Type B pancreatic cell (in vitro differentiated cells): Measurements from ENCODE around the gene DOCK3. TPM values are rescaled to one million over a fixed set of nuclear protein-coding genes. Genes with fewer than 3 reads are reported as not detected.

ENCODE experiments used
- DNase-seq: peaks from one replicate; pipeline ENCODE4 v3.0.0; 2021; ENCODE audit warnings: mixed read lengths; ENCODE audit not compliant: unreplicated experiment; ENCODE audit errors: extremely low spot score
- H3K27ac Mint-ChIP-seq: 2 replicates; pipeline ENCODE4 v1.8.0; 2021; ENCODE audit warnings: mild to moderate bottlenecking, mixed read lengths
- H3K27me3 Mint-ChIP-seq: 2 replicates; pipeline ENCODE4 v1.8.0; 2021; ENCODE audit warnings: mixed read lengths
- H3K36me3 Mint-ChIP-seq: 2 replicates; pipeline ENCODE4 v1.8.0; 2021; ENCODE audit warnings: mixed read lengths
- H3K4me1 Mint-ChIP-seq: one replicate; pipeline ENCODE4 v1.8.0; 2021; ENCODE audit warnings: mixed read lengths; ENCODE audit not compliant: unreplicated experiment
- H3K4me3 Mint-ChIP-seq: 2 replicates; pipeline ENCODE4 v1.8.0; 2021; ENCODE audit warnings: mild to moderate bottlenecking, mixed read lengths
- H3K9me3 Mint-ChIP-seq: 2 replicates; pipeline ENCODE4 v1.8.0; 2021; ENCODE audit warnings: mixed read lengths
- CTCF ChIP-seq: fragments of 200-600 bp; sonication (generic); conservative IDR thresholded peaks from 2 replicates; pipeline ENCODE4 v1.5.0; 2021; ENCODE audit warnings: antibody characterized with exemption, mild to moderate bottlenecking
- total RNA-seq: library from RNA; stranded (reverse); gene quantifications from 2 replicates; pipeline ENCODE4 v1.2.1, GENCODE V29; 2021; ENCODE audit warnings: low replicate concordance

The DOCK3 gene
- total RNA-seq, 1 donor from 2014 or later: 5.9 TPM

DNA sequence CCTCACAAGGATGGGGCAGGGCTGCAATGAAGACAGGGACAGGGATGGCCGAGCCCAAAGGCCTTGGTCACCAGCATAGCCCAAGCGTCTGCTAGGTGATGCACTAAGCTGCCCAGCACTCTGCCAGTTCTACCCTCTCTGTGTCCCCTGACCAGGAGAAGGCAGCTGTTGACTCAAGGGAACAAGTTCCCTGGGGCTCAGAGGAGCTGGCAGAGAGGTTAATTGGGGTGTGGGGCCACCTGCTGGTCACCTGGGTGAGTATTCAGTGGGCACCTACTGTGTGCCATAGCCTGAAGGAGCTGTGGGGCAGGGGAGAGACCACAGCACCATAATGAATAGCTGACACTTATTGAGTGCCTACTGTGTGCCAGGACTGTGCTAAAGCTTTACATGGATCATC lies 22.0 kb upstream of the DOCK3 start:
- no peaks in the 10 kb centered on the region for H3K9me3 Mint-ChIP-seq
- no peak overlapping the region for H3K27ac Mint-ChIP-seq
- H3K4me3 Mint-ChIP-seq: no peak overlapping the region
- DNase-seq: no peak
- peaks cover 8% of the 10 kb centered on the region for H3K4me1 Mint-ChIP-seq
- no peaks in the 10 kb centered on the region for H3K27me3 Mint-ChIP-seq
- TF ChIP-seq CTCF: peak; percentile 56
- H3K36me3 Mint-ChIP-seq: no peaks in the 10 kb centered on the region

DNA sequence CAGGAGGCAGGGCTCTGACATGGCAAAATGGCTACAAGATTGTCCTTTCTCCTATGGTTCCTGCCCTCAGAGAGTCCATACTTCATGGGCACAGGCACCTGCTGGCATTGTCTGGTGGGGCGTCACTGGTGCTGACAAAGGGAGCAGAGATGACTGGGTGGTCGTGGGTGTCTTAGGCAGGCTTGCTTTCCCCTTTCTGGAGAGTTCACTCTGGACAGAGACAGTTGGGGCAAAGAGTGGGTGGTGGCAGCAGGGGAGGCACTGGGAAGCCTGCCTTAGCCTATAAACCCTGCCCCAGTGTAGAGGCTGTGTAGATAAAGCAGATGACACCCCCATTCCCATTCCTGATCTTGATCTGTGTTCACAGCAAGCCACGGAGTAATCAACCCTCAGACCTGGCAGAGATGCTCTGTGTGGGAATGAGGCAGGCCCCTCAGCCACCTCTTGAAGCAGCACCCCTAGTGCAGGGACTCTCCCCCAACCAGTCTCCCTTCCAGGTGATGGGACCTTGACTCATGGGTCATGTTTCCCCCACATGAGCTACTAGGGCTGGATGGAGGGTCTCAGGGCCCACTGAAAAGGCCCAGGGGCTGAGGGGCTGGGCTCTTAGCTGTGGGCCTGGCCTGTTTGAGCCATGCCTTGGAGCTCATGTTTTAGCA lies 20.7 kb upstream of the DOCK3 start:
- no peak for TF ChIP-seq CTCF
- Mint-ChIP-seq H3K9me3 (no peaks in the 10 kb centered on the region), H3K27ac (no peak overlapping the region), H3K27me3 (no peaks in the 10 kb centered on the region), H3K36me3 (no peaks in the 10 kb centered on the region), H3K4me1 (peaks cover 4% of the 10 kb centered on the region), H3K4me3 (no peak overlapping the region)
- DNase-seq: no peak

DNA sequence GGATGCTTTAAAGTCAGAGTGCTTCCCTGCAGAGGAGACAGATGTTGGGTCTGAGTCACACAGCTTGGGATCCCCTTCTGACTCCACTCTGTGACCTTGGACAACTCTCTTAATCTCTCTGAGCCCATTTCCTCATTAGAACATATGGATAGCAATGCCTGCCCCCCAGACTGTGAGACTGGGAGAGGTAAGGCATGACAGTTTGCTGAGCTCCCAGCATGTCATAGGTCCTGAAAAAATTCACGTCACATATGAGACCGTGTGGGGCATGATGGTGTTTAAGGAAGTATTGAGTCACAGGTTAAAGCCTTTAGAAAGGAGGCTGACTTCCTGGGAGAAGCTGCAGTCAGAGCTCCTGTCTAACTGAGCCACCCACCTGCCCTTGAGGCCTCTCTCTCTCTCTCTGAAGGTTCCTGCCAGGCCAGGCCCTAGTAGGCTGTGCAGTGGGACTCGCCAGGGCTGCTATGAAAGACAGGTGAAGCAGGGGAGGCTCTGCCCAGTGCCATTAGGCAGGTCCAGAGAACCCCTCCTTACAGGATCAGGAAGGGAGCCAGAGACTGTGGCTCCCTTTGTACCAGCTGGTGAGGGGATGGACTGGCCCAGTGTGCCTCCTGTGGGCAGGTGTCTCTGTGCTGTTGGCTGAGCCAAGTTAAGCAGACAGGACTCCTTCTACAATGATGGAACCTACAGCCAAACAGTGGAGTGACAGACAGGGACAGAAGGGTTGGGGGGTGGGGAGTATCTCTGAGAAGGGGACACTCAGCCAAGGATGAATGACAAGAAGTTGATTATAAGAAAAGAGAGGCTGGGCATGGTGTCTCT lies 19.5 kb upstream of the DOCK3 start:
- no peak overlapping the region for H3K27ac Mint-ChIP-seq
- H3K36me3 Mint-ChIP-seq: no peaks in the 10 kb centered on the region
- TF ChIP-seq CTCF: no peak
- no peaks in the 10 kb centered on the region for H3K27me3 Mint-ChIP-seq
- H3K4me1 Mint-ChIP-seq: peaks cover 4% of the 10 kb centered on the region
- no peak for DNase-seq
- no peak overlapping the region for H3K4me3 Mint-ChIP-seq
- no peaks in the 10 kb centered on the region for H3K9me3 Mint-ChIP-seq

DNA sequence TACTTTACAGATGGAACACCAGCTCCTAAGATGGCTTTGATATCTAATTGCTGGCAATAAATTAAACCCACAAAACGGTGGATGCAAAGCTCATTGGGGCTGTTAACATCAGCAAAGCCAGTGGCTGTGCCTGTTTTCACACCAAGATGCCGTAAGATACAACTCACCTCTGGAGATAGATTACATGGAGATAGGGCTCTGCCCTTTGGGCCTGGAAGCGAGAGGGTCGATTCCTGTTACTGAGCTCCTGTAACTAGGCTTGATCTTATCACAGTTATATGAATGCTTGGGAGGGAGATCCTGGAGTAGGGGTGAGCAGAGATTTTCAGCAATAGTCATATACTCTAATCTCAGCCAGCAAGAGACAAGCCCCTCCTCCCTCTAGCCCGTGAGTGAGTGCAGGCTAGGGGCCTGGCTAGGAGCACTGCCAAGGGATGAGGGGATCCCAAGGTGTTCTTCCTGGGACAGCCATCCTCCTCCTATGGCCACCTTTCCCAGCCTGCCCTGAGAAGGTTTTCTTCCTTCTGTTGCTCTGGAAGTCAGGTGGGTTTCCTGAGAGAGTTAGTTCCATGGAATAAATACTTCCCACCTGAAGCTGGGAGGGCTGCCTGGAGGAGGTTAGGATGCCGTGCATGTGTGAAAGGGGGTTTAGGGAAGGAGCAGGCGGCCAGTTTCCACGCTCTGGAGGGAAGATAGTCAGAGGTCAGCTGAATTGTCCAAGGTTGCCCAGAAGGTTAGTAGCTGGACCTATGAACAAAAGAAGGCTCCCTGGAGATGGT lies 18.1 kb upstream of the DOCK3 start:
- no peaks in the 10 kb centered on the region for H3K36me3 Mint-ChIP-seq
- peaks cover 4% of the 10 kb centered on the region for H3K4me1 Mint-ChIP-seq
- no peaks in the 10 kb centered on the region for H3K9me3 Mint-ChIP-seq
- DNase-seq: no peak
- no peak overlapping the region for H3K27ac Mint-ChIP-seq
- TF ChIP-seq CTCF: no peak
- H3K27me3 Mint-ChIP-seq: no peaks in the 10 kb centered on the region
- H3K4me3 Mint-ChIP-seq: no peak overlapping the region

GRCh38 chr3:50657407-50657806 lies 17.3 kb upstream of the DOCK3 start:
- Mint-ChIP-seq H3K36me3 (no peaks in the 10 kb centered on the region), H3K4me1 (no peaks in the 10 kb centered on the region), H3K27me3 (no peaks in the 10 kb centered on the region), H3K9me3 (no peaks in the 10 kb centered on the region), H3K27ac (no peak overlapping the region), H3K4me3 (no peak overlapping the region)
- TF ChIP-seq CTCF: no peak
- DNase-seq: no peak
